ENCODE measurements around the gene VAX1.

DNA sequence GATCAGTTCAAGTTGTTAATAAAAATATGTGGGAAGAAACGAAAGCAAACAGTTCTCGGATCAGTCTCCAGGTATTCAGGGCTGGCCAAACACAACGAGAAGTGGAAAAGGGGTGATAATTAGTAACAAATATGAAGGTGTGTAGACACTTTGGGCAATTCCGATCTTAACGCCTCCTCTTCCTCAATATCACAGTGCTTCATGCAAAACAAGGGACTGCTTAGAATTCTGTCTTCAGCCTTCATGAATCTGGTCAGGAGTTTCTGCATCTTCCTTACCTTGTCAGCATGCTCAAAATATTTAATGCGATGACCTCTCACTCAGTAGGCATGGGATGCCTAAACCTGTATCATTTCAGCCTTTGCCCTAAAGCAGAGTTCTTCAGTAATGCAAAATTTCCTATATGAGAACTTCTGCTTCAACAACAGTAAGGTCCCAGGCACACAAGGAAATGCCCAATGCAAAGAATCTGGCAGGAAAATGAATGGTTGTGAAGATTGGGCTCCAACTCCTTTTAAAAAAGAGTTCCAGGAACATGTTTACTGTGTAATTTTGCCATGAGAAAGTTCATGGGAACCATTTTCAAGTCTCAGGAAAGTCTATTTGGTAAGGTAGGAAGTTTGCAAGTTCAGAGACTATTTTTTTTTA is 23.4 kb upstream of the VAX1 start:
- TF ChIP-seq, protein P1, sequence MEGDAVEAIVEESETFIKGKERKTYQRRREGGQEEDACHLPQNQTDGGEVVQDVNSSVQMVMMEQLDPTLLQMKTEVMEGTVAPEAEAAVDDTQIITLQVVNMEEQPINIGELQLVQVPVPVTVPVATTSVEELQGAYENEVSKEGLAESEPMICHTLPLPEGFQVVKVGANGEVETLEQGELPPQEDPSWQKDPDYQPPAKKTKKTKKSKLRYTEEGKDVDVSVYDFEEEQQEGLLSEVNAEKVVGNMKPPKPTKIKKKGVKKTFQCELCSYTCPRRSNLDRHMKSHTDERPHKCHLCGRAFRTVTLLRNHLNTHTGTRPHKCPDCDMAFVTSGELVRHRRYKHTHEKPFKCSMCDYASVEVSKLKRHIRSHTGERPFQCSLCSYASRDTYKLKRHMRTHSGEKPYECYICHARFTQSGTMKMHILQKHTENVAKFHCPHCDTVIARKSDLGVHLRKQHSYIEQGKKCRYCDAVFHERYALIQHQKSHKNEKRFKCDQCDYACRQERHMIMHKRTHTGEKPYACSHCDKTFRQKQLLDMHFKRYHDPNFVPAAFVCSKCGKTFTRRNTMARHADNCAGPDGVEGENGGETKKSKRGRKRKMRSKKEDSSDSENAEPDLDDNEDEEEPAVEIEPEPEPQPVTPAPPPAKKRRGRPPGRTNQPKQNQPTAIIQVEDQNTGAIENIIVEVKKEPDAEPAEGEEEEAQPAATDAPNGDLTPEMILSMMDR (IDR thresholded peaks at IDR 0.05) = no peak
- TF ChIP-seq POLR2A (IDR thresholded peaks at IDR 0.05) = no peak

Measured in prostate gland (tissue), 2 donors.